SHP77 treated with DMSO at 0.1 percent for 48 hours (cell line): ENCODE measurements around the gene PRR12.

ENCODE experiments used
- DNase-seq: peaks from one replicate; lab custom pipeline; 2025; lab: John Stamatoyannopoulos, UW

The PRR12 gene

DNA sequence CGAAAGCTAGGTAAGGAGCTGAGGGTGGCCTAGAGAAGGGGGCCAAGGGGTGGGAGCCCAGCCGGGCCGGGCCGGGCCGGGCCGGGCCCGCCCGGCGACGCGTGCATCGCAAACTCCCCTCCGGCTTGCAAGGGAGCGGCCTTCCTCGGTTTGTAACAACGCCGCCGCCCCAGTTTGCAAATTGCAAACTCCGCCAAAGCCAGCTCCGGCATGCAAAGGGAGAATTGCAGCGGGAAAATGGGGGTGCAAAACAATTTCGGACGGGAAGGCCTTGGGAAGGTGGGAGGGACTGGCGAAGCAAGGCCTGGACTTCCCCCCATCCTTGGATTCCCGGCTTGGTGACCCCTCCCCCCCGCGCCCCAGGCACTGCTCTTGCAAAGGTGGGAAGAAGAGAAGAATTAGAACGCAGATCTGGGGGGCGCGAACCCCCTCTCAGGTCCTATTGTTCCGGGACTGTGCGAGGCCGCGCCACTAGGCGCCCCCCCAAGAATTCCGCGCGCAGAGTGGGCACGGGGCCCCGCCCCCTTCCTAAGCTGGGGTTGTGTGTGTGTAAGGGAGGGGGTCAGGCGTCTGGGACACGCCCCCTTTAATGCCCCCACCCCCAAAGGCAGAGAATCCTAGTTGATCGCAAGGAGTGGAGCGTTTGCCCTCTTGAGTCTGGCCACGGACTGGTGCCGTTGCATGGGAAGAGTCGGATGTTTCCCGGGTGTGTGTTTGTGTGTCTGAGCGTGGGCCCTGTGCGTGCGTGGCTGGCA is 926 bp downstream of the PRR12 start:
- peak; percentile 14 for DNase-seq

DNA sequence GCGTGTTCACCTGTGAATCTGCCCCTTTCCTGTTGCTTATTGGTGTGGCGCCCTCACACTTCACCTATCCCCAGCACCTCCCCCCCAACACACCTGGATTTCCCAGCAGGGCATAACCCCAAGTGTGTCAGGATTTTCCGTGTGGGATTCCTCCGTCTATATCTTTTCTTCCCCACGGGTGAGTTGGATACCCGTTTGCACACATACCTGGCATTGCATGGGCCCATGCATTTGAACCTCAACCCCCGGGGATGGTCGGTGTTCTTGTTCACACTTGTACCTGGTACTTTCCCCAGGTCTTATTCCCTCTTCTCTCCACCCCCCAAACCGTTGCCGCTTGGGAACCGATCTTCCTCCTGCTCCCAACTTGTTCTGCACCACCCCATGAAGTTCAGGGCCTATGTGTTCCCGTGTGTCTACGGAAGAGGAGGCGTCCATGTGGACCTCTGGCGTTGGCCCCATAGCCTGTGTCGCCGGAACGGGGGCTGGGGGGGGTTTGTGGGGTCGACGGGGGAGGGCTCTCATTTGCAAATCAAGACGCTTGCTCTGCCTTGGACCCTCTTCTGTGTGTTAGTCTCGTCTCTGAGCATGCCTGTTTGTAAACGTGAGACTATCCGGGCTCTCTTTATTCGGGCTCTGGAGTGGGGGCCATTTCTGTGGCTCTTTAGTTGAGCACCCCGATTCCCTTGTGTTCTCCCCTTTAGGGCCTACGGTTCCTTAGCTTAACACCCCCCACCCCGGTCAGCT is 1.7 kb downstream of the PRR12 start:
- DNase-seq = no peak

DNA sequence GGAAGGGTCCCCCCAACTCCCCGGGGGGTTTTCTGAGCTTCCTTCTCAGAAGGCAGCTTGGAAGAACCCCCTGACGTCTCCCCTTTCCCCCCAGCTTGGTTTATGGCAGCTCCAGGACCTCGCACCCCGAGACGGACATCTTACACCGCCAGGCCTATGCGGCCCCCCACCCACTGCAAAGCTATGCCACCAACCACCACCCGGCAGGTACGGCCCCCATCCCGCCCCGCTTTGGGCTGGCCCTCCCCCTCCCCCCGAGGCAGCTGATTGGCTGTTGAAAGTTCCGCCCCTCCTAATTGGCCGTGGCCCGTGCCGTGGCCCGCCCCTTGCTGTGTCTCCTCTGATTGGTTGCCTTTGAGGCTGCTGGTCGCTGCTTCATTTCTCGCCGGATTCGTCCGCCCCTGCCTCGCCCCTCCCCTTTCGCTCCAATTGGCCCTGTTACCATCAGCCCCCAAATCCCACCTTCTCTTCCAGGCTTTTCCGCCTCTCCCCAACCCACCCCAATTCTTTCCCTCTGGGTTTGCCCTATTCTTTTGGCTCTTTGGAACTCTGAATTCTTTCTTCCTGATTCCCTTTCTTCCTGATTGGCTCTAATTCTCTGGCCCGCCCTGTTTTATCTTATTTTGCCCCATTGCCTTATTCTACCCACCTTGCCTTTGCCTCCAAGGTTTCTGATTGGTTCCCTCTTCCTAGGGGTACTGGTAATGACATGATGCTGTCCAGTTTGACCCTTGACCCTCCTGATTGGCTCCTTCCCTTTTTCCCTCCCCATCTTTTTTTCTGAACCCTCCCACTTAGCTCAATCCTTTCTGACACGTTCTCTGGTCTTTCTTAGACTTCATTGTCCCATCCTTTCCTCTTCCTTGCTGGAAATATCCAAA is 2.5 kb downstream of the PRR12 start:
- peak; percentile 69 for DNase-seq

DNA sequence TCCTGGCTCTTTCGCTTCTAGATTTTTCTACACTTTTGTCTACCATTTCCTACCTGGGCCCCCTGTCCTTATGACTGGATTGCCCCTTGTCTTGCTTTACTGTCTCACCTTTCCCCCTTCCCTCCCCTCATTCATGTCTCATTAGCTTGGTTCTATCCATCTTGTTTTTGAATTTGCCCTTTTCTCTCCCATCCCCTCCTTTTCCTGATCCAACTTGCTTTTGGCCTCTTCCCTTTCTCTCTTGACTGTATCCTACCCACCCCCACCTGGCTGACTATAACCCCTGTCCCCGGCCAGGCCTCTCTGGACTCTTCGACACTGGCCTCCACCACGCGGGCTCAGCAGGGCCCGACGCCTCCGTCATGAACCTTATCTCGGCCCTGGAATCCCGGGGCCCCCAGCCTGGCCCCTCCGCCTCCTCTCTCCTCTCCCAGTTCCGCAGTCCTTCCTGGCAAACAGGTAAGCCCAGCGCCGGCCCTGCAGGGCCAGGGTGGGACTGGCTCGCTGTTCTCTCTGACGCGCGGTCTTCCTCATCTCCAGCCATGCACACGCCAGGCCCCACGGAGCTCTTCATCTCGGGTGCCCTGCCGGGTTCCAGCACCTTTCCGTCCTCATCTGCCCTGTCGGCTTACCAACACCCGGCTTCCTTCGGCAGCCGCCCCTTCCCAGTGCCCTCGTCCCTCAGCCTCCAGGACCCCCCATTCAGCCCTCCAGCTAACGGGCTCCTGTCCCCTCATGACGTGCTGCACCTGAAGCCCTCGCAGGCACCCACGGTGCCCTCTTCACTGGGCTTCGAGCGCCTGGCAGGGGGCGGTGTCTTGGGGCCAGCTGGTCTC is 3.4 kb downstream of the PRR12 start:
- no peak for DNase-seq

DNA sequence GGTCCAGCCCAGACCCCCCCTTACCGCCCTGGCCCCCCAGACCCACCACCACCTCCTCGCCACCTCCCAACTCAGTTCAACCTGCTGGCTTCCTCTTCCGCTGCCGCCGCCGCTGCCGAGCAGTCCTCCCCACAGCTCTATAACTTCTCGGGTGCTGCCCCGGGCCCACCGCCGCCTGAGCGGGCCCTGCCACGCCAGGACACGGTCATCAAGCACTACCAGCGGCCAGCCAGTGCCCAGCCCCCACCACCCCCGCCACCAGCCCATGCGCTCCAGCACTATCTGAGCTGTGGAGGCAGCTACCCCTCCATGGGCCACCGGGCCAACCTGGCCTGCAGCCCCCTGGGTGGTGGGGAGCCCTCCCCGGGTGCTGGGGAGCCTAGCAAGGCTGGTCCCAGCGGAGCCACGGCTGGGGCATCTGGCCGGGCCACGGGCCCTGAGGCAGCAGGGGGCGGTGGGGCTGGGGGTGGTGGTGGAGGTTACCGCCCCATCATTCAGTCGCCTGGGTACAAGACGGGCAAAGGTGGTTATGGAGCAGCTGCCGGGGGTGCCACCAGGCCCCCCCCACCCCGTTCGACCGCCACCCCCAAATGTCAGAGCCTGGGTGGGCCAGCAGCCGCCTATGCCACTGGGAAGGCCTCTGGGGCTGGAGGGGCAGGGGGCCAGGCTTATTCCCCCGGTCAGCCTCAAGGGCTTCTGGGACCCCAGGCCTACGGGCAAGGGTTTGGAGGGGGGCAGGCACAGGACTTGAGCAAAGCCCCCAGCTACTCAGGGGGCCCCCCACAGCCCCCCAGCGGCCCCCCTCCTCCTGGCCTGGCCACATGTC is 4.2 kb downstream of the PRR12 start:
- DNase-seq = no peak

DNA sequence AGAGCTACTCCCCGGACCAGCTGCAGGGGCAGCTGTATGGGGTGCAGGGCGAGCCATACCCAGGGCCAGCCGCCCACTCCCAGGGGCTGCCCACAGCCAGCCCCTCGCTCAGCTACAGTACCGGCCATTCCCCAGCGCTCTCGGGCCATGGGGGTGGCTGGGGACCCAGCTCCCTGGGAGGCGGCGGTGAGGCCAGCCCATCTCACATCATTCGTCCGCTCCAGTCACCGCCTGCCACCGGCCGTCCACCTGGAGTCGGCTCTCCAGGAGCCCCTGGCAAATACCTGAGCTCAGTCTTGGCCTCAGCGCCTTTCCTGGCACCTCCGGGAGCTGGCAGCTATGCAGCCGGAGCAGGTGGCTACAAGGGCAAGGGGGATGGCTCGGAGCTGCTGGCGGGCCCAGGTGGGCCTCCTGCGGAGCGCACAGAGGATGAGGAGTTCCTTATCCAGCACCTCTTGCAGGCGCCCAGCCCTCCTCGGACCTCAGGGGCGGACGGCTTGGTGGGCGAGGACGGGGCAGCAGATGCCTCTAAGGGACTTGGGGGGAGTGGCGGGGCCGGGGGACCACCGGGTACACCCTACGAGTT is 4.9 kb downstream of the PRR12 start:
- DNase-seq = no peak

DNA sequence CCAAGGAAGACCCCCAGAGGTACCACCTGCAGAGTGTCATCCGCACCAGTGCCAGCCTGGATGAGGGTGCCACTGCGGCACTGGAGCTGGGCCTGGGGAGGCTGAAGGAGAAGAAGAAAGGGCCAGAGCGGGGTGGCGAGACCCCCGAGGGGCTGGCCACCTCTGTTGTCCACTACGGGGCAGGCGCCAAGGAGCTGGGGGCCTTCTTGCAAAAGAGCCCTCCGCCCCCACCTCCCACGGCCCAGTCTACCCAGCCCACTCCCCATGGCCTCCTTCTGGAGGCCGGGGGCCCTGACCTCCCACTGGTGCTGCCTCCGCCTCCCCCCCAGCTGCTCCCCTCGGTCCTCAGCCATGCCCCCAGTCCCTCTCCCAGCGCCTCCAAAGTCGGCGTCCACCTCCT is 5.4 kb downstream of the PRR12 start:
- no peak for DNase-seq

DNA sequence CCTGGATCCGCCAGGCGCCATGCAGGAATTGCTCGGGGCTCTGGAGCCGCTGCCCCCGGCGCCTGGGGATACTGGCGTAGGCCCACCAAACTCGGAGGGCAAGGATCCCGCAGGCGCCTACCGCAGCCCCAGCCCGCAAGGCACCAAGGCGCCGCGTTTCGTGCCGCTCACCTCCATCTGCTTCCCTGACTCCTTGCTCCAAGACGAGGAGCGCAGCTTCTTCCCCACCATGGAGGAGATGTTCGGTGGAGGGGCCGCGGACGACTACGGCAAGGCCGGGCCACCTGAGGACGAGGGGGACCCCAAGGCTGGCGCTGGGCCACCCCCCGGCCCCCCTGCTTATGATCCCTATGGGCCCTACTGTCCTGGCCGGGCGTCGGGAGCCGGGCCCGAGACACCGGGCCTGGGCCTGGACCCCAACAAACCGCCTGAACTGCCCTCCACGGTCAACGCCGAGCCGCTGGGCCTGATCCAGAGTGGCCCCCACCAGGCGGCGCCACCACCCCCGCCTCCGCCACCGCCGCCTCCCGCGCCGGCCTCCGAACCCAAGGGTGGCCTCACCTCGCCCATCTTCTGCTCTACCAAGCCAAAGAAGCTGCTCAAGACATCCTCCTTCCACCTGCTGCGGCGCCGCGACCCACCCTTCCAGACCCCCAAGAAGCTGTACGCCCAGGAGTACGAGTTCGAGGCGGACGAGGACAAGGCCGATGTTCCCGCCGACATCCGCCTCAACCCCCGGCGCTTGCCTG is 6.1 kb downstream of the PRR12 start:
- no peak for DNase-seq

DNA sequence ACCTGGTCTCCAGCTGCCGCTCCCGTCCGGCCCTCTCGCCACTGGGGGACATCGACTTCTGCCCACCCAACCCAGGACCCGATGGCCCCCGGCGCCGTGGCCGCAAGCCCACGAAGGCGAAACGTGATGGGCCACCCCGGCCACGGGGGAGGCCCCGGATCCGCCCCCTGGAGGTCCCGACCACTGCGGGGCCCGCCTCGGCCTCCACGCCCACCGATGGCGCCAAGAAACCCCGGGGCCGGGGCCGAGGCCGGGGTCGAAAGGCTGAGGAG is 6.7 kb downstream of the PRR12 start:
- DNase-seq = no peak

DNA sequence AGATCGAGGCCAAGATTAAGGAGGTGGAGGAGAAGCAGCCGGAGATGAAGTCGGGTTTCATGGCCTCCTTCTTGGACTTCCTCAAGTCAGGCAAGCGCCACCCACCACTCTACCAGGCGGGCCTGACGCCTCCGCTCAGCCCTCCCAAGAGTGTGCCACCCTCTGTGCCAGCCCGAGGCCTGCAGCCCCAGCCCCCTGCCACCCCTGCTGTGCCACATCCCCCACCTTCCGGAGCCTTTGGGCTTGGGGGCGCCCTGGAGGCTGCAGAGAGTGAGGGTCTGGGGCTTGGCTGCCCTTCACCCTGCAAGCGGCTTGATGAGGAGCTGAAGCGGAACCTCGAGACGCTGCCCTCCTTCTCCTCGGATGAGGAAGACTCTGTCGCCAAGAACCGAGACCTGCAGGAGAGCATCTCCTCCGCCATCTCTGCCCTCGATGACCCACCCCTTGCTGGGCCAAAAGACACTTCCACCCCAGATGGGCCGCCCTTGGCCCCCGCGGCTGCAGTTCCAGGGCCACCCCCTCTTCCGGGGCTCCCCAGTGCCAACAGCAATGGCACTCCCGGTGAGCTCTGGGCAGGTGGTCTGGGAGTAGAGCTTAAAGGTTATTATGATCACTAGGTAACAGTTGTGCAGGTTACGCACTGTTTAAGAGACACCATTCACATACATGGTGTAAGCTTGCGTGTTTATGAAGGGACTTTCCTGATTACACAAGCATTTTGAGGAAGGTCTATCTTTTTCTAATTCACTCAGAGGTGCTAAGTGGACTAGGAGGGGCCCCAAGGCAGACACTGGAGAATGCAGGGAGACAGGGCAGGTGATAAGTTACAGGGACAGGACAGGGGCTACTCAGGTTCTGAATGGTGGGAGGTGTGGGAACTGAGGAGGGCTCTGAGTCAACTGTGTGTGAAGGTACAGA is 8.7 kb downstream of the PRR12 start:
- no peak for DNase-seq

DNA sequence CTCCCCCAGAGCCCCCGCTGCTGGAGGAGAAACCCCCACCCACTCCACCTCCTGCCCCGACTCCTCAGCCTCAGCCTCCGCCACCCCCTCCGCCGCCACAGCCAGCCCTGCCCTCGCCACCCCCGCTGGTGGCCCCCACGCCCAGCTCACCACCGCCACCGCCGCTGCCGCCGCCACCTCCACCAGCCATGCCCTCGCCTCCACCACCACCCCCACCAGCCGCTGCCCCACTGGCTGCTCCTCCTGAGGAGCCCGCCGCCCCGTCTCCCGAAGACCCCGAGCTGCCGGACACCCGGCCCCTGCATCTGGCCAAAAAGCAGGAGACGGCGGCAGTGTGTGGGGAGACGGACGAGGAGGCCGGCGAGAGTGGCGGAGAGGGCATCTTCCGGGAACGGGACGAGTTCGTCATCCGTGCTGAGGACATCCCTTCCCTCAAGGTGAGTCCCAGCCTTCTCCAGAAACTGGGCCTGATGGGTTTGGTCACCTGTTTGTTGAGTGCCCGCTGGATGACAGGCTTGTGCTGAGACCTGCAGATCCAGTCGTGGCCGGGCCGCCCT is 10.6 kb downstream of the PRR12 start:
- no peak for DNase-seq

DNA sequence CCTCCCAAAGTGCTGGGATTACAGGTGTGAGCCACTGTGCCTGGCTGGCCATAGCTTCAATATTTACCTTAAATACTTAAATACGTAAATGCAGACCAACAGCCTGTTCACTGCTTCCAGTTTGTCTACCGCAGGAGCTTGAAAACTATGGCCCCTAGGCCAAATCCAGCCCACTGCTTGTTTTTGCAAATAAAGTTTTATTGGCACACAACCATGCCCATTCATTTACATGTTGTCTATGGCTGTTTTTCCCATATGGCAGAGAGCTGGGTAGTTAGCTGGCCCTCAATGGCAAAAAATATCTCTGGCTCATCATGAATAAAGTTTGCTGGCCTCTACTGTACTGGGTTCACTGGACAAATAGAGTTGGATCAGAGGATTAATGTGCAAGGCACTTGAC is 11.8 kb downstream of the PRR12 start:
- no peak for DNase-seq

DNA sequence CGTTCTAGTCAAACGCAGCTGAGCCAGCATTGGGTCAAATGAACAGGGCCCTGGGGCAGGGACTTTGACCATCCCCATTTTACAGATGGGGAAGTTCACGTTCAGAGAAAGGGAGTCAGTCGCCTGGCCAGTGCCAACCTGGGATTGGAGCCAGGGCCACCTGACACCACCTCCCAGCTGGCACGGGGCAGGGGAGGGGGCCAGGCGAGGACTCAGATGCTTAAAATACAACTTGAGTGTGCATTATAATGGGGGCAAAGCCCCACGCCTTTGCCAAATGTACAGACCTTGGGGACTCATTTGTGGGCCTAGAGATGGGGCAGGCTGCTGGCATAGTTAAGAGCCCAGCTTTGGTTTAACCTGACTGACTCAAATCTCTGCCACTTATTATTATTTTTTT is 14.6 kb downstream of the PRR12 start:
- no peak for DNase-seq

DNA sequence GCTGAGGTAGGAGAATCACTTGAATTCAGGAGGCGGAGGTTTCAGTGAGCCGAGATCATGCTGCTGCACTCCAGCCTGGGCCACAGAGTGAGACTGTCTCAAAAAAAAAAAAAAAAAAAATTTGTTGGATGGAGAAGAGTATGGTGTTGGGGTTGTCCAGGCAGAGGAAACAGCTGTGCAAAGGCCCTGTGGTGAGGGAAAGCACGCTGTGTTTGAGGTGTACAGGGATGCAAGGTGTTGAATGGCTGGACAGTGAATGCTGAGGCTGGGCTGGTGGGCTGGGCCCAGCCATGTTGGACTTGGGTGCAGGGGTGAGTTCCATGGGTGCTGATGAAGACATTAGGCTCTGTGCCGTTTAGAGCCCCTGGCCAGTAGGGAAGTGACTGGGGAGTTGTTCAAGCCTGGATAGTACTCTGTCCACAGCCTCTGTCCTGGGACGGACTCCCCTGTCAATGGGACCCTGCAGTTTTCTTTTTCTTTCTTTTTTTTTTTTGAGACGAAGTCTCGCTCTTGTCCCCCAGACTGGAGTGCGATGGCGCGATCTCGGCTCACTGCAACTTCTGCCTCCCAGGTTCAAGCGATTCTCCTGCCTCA is 18.6 kb downstream of the PRR12 start:
- DNase-seq = no peak

DNA sequence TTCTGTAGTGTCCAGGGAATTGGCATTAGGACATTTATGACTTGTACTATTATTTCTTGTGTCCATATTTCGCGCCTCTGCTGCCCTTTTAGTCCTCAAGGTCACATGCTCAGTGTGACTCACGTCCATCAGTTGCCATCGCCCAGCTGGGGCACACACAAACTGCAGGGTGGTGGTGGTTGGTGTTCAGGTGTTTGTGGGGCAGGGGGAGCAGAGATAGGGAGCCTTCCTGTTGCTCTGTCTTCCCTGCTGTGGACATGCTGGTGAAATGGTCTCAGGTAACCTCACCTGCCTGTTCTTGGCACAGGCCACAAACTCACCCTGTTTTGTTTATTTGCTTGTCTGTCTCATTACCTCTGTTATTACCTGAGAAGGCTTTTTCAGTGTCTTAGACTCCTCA is 22.4 kb downstream of the PRR12 start:
- no peak for DNase-seq

DNA sequence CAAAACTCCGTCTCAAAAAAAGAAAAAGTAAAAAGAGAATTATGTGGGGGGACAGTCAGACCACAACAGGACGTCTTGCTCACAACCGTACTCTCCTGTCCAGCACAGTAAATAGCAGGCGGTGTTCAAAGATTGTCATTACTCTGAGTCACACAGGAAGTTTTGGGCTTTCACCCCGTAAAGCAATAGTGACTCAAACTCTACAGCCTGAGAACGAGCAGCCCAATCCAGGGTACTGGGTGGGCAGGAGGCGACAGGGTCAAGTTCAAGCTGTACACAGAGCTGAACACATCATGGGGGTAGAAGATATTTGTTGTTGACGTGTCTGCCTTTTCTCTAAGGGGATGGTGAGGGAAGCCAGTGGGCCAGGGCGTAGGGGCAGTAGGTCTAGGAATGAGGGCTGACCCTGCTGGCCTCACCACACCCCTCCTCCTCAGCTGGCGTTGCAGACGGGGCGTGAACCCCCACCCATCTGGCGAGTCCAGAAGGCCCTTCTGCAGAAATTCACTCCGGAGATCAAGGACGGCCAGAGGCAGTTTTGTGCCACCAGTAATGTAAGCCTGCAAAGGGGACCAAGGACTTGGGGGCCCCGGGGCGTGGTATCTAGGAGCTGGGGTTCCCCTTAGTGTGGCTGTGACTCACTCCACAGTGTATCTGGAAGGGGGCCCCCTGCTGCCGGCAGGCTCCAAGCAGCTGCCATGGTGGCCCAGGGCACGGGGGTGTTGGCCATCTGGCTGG is 23.3 kb downstream of the PRR12 start:
- no peak for DNase-seq

DNA sequence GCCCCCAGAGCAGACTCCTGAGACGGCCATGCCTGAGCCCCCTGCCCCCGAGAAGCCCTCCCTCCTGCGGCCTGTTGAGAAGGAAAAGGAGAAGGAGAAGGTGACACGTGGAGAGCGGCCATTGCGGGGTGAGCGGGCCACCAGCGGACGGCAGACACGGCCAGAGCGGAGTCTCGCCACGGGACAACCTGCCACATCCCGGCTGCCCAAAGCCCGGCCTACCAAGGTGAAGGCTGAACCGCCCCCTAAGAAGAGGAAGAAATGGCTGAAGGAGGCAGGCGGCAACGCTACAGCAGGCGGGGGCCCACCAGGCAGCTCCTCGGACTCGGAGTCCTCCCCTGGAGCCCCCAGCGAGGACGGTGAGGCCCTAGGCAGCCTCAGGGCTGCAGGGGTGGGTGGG is 24.9 kb downstream of the PRR12 start:
- DNase-seq = no peak

DNA sequence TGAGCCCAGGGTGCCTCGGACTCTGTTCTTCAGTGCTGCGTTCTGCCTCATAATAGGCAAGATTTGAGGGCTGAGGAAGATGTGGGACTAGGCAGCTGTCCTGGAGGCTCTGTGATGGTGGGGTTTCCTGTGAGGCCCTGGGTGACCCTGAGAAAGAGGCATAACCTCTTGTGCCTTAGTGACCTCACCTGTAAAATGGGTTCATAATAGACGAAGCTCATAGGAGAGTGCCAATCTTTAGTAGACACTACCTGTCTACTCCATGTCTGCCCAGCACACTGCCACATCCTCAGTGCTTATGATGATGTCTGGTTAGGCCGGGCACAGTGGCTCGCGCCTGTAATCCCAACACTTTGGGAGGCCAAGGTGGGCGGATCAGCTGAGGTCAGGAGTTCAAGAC is 25.6 kb downstream of the PRR12 start:
- DNase-seq = no peak
